Activated naive CD8-positive, alpha-beta T cell treated with anti-CD3 and anti-CD28 coated beads for 36 hours (primary cell): ENCODE results near the gene SLC34A3. TPM values are rescaled to one million over a fixed set of nuclear protein-coding genes. Genes with fewer than 3 reads are reported as not detected.

Experiments
- DNase-seq: peaks from one replicate; pipeline ENCODE4 v3.0.0; 2021
- H3K27ac Mint-ChIP-seq: one replicate; pipeline ENCODE4 v1.8.0; 2022; ENCODE audit warnings: mild to moderate bottlenecking, moderate library complexity, mixed read lengths
- H3K27me3 Mint-ChIP-seq: one replicate; pipeline ENCODE4 v1.8.0; 2022; ENCODE audit warnings: mild to moderate bottlenecking, mixed read lengths
- H3K36me3 Mint-ChIP-seq: one replicate; pipeline ENCODE4 v1.8.0; 2021; ENCODE audit warnings: mild to moderate bottlenecking, mixed read lengths
- H3K4me1 Mint-ChIP-seq: one replicate; pipeline ENCODE4 v1.8.0; 2021; ENCODE audit warnings: mixed read lengths
- H3K4me3 Mint-ChIP-seq: one replicate; pipeline ENCODE4 v1.8.0; 2022; ENCODE audit warnings: mild to moderate bottlenecking, moderate library complexity, mixed read lengths
- H3K9me3 Mint-ChIP-seq: one replicate; pipeline ENCODE4 v1.8.0; 2022; ENCODE audit warnings: mixed read lengths
- total RNA-seq, 2 experiments: library from RNA; stranded (reverse); gene quantifications; one replicate each; pipeline ENCODE4 v1.2.3, GENCODE V29; 2021

The SLC34A3 gene
- total RNA-seq, 2 experiments from 2014 or later: not detected

DNA sequence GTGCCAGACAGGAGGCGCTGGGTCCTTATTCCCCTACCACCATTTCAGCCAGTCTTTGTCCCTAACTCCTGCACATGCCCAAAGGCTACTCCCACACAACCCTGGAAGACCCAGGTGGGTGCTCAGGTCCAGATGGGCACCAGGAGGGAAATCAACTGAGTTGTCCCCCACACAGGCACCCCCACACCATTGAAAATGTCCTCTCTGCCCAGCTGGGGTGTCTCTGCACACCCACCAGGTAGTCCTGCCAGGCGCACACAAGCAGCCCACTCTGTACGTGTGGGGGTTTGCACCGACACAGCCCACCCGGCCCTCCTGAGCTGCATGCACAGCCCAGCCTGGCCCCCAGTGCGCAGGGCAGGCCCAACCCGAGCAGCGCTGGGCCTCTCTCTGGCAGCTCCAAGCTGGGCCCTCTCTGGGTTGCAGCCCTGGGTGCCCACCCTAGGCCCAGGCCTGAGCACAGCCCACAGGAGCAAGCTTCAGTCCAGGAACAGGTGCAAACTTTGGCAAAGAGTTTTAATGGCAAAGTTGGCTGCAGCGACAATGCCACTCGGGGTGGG is 10.9 kb upstream of the SLC34A3 start:
- no peaks in the 10 kb centered on the region for H3K36me3 Mint-ChIP-seq
- H3K27ac Mint-ChIP-seq: no peak overlapping the region
- peaks cover 3% of the 10 kb centered on the region for H3K4me1 Mint-ChIP-seq
- no peaks in the 10 kb centered on the region for H3K9me3 Mint-ChIP-seq
- no peaks in the 10 kb centered on the region for H3K27me3 Mint-ChIP-seq
- DNase-seq: no peak
- H3K4me3 Mint-ChIP-seq: no peak overlapping the region

DNA sequence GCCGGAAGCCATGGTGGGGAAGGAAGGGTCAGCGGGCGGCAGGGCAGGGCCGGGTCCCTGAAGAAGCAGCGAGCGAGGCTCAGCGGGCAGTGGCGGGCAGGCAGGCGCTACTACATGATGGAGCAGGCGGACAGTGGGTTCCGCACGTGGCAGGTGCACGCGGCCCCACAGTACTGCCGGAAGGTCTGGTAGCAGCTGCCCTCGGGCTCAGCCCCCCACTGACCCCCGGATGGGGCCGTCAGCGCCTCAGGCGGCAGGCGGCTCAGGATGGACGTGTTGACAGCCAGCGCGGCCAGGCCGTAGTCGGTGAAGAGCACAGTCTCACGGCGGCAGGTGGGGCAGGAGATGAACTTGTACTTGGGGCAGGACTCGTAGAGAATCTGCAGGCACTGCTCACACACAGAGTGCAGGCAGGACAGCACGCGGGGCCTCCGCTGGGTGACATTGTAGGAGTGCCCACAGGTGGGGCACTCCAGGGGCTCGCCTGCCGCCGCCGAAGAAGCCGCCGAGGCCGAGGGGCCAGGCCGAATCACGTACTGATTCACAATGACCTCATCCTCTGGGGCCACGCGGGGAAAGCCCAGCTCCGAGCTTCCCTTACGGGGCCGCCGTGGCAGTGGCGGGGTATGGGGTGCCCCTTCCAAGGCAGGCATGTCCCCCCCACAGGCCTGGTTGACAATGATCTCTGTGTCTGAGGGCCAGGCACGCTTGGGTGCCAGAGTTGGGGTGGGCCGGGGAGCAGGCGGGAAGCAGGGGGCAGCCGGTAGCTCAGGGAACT is 10.2 kb upstream of the SLC34A3 start:
- no peak overlapping the region for H3K27ac Mint-ChIP-seq
- peaks cover 4% of the 10 kb centered on the region for H3K4me1 Mint-ChIP-seq
- no peaks in the 10 kb centered on the region for H3K9me3 Mint-ChIP-seq
- peak overlapping the region; percentile 37 for H3K4me3 Mint-ChIP-seq
- DNase-seq: no peak
- H3K36me3 Mint-ChIP-seq: no peaks in the 10 kb centered on the region
- no peaks in the 10 kb centered on the region for H3K27me3 Mint-ChIP-seq

DNA sequence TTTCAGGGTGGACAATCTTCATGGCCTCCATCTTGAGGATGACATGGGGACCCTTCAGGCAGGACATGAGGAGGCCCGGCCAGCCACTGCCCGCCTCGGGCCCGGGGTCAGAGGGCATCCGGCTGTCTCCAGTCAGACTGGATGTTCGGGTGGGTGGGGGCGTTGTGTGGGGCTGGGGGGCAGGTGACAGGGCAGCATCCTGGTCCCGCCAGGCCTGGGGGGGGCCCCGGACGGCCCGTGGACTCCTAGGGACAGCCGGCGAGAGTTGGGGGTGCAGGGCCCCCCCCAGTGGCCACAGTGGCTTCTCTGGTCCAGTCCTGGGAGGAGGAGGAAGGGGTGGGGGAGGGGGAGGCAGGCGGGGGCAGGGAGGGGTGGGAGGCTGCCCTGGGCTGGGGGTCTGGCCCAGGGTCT is 9.6 kb upstream of the SLC34A3 start:
- H3K36me3 Mint-ChIP-seq: no peaks in the 10 kb centered on the region
- H3K27ac Mint-ChIP-seq: no peak overlapping the region
- H3K4me1 Mint-ChIP-seq: peaks cover 4% of the 10 kb centered on the region
- H3K4me3 Mint-ChIP-seq: peak overlapping the region; percentile 37
- no peaks in the 10 kb centered on the region for H3K9me3 Mint-ChIP-seq
- H3K27me3 Mint-ChIP-seq: no peaks in the 10 kb centered on the region
- no peak for DNase-seq

DNA sequence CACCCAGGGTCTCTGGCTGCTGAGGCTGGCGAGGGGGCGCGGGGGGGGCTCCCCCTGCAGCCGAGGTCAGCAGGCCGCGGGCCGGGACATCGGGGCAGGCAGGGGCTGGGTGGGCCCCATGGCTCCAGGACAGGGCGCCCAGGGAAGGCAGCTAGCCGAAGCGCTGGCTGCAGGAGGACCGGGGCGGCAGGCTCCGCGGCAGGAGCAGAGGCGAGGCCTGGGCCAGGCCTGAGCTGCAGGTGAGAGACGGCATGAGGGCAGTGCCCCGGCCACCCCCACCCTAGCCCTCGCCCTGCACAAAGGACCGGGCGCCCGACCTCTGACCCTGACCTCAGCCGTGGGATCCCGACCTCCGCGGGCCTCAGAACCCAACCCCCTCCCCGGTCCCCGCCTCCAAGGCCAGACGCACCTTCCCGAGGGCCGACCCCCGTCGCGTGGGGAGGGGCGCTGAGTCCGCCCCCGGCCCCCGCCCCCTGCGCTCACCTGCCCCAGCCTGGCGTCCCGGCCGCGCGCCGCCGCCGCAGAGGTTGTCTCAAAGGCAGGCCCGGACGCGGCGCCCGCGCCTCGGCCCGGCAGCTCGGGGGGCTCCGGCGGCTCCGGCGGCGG is 9.1 kb upstream of the SLC34A3 start:
- Mint-ChIP-seq H3K36me3 (no peaks in the 10 kb centered on the region), H3K4me3 (no peak overlapping the region), H3K27me3 (peaks cover 3% of the 10 kb centered on the region), H3K27ac (no peak overlapping the region), H3K4me1 (peaks cover 4% of the 10 kb centered on the region), H3K9me3 (no peaks in the 10 kb centered on the region)
- DNase-seq: no peak

- H3K36me3 Mint-ChIP-seq: no peaks in the 10 kb centered on the region
- H3K27ac Mint-ChIP-seq: peak within 1 kb of the TSS; percentile 38
- peak; percentile 45 for DNase-seq
- H3K4me3 Mint-ChIP-seq: peak within 1 kb of the TSS; percentile 85
- peaks cover 4% of the 10 kb centered on the region for H3K4me1 Mint-ChIP-seq
- H3K27me3 Mint-ChIP-seq: peaks cover 4% of the 10 kb centered on the region
- no peaks in the 10 kb centered on the region for H3K9me3 Mint-ChIP-seq
These were observed 8.3 kb upstream of the SLC34A3 start, which contains the start of gene RNF208 for GRCh38 chr9:137222190-137223077. RNF208 (minus strand) TSS chr9:137222240; CDS start chr9:137221212, 1,028 bp downstream.

GRCh38 chr9:137223078-137223970 is 7.4 kb upstream of the SLC34A3 start:
- Mint-ChIP-seq H3K27ac (peak overlapping the region; percentile 38), H3K4me1 (peaks cover 6% of the 10 kb centered on the region), H3K36me3 (no peaks in the 10 kb centered on the region), H3K27me3 (peaks cover 8% of the 10 kb centered on the region), H3K9me3 (no peaks in the 10 kb centered on the region), H3K4me3 (peak overlapping the region; percentile 85)
- peak; percentile 98 for DNase-seq

- DNase-seq: peak; percentile 33
- Mint-ChIP-seq H3K4me3 (peak within 1 kb of the TSS; percentile 75), H3K27me3 (peaks cover 12% of the 10 kb centered on the region), H3K4me1 (peaks cover 6% of the 10 kb centered on the region), H3K27ac (peak within 1 kb of the TSS; percentile 38), H3K9me3 (no peaks in the 10 kb centered on the region), H3K36me3 (no peaks in the 10 kb centered on the region)
These were observed 5.6 kb upstream of the SLC34A3 start, which contains the start of gene CYSRT1 for GRCh38 chr9:137224830-137225694. CYSRT1 (plus strand) TSS chr9:137225174; CDS start chr9:137225622, 448 bp downstream.

DNA sequence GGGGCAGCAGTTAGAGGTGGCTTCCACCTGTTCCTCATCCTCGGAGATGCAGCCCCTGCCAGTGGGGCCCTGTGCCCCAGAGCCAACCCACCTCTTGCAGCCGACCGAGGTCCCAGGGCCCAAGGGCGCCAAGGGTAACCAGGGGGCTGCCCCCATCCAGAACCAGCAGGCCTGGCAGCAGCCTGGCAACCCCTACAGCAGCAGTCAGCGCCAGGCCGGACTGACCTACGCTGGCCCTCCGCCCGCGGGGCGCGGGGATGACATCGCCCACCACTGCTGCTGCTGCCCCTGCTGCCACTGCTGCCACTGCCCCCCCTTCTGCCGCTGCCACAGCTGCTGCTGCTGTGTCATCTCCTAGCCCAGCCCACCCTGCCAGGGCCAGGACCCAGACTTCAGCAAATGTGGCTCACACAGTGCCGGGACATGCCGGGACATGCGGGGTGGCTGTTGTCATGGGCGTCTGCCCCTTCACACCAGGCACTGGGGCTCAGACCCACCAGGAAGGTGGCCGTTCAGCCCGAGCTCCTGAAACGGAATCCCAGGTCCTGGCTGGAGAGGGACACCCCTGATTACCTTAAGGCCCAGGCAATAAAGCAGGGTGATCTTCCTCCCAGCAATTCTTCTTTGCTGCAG is 4.9 kb upstream of the SLC34A3 start:
- Mint-ChIP-seq H3K27ac (no peak overlapping the region), H3K4me3 (no peak overlapping the region), H3K36me3 (no peaks in the 10 kb centered on the region), H3K4me1 (peaks cover 6% of the 10 kb centered on the region), H3K27me3 (peaks cover 12% of the 10 kb centered on the region), H3K9me3 (no peaks in the 10 kb centered on the region)
- DNase-seq: no peak

DNA sequence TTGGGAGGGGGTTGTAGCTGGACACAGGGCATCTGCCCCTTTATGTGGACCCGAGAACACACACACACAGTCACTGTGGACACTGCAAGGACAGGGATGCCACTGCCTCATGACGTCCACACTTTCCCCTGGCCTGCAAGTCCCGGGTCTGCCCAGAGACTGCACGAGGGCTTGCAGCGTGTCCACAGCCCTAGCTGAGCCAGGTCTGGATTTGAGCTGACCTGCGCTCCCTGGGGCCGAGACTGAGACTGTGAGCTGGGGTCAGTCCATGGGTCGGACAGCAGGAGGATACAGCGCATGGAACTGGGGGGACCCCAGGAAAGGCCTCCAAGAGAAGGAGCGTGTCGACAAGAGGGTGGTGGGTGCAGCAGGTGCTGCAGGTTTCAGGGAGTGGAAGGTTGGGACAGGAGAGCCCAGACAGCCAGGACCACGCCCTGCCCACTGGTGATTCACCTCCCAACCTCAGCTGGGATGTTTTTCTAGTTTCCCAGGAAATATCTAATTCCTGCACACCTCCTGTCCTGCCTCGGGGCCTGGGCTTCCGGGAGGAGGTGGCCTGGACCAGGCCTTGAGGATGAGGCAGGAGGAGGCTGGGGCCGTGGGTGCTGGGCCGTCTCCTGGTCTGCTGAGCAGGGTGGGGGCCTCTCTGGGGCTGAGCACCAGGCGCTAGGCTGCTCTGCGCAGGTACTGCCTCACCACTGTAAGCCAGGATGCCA is 4.2 kb upstream of the SLC34A3 start:
- no peak overlapping the region for H3K27ac Mint-ChIP-seq
- H3K36me3 Mint-ChIP-seq: no peaks in the 10 kb centered on the region
- H3K4me1 Mint-ChIP-seq: peaks cover 6% of the 10 kb centered on the region
- H3K4me3 Mint-ChIP-seq: no peak overlapping the region
- no peak for DNase-seq
- peaks cover 12% of the 10 kb centered on the region for H3K27me3 Mint-ChIP-seq
- H3K9me3 Mint-ChIP-seq: no peaks in the 10 kb centered on the region

GRCh38 chr9:137227054-137227852 is 3.4 kb upstream of the SLC34A3 start, which contains the start of gene RNF224:
RNF224 (plus strand) TSS chr9:137227502; CDS start chr9:137228336, 834 bp downstream.
- Mint-ChIP-seq H3K27ac (peak within 1 kb of the TSS; percentile 64), H3K27me3 (peaks cover 12% of the 10 kb centered on the region), H3K4me1 (peaks cover 6% of the 10 kb centered on the region), H3K9me3 (no peaks in the 10 kb centered on the region), H3K36me3 (no peaks in the 10 kb centered on the region), H3K4me3 (no peak within 1 kb of the TSS)
- peak; percentile 84 for DNase-seq

GRCh38 chr9:137227853-137228505 is 2.7 kb upstream of the SLC34A3 start:
- H3K4me1 Mint-ChIP-seq: peaks cover 4% of the 10 kb centered on the region
- peaks cover 12% of the 10 kb centered on the region for H3K27me3 Mint-ChIP-seq
- H3K9me3 Mint-ChIP-seq: no peaks in the 10 kb centered on the region
- no peak for DNase-seq
- H3K36me3 Mint-ChIP-seq: no peaks in the 10 kb centered on the region
- peak overlapping the region; percentile 64 for H3K27ac Mint-ChIP-seq
- H3K4me3 Mint-ChIP-seq: no peak overlapping the region
